Activated B cell treated with CpG ODN at 0.5 μM for 24 hours (primary cell): ENCODE data around the gene TBC1D22A. TPM values are rescaled to one million over a fixed set of nuclear protein-coding genes. Genes with fewer than 3 reads are reported as not detected.

Source experiments
- ATAC-seq: fragments of 200-7000 bp; cut with Tn5 transposase; one replicate; pipeline ENCODE4 v1.10.0; 2021; ENCODE audit warnings: low read depth, mild to moderate bottlenecking, moderate library complexity
- CTCF ChIA-PET: fragments of 350-600 bp; sonication (Branson Sonifier 250); formaldehyde crosslinking; loops from one replicate; lab custom pipeline; 2021; ENCODE audit warnings: antibody characterized with exemption; lab: Charles Lee
- POLR2A ChIA-PET: fragments of 350-600 bp; sonication (Branson Sonifier 250); formaldehyde crosslinking; loops from one replicate; lab custom pipeline; 2021; ENCODE audit warnings: antibody characterized with exemption; lab: Charles Lee
- DNase-seq: peaks from one replicate; pipeline ENCODE4 v3.0.0; 2022
- H3K27ac Mint-ChIP-seq: one replicate; pipeline ENCODE4 v1.8.0; 2020; ENCODE audit warnings: mixed read lengths
- H3K27me3 Mint-ChIP-seq: one replicate; pipeline ENCODE4 v1.8.0; 2021; ENCODE audit warnings: mixed read lengths
- H3K36me3 Mint-ChIP-seq: one replicate; pipeline ENCODE4 v1.8.0; 2021; ENCODE audit warnings: low read depth, mixed read lengths
- H3K4me1 Mint-ChIP-seq: one replicate; pipeline ENCODE4 v1.8.0; 2021; ENCODE audit warnings: mixed read lengths
- H3K4me3 Mint-ChIP-seq: one replicate; pipeline ENCODE4 v1.8.0; 2020; ENCODE audit warnings: mild to moderate bottlenecking, mixed read lengths
- H3K9me3 Mint-ChIP-seq: one replicate; pipeline ENCODE4 v1.8.0; 2020; ENCODE audit warnings: mixed read lengths
- intact Hi-C: fragments of 100-400 bp; cut with micrococcal nuclease; formaldehyde crosslinking; loops from one replicate; pipeline ENCODE4 v1.15.1; 2024
- total RNA-seq: library from RNA; stranded (reverse); gene quantifications from 2 replicates; pipeline ENCODE4 v1.2.3, GENCODE V29; 2022
- TF ChIP-seq, protein P1 (sequence below): fragments of 200-600 bp; IDR thresholded peaks from one replicate; pipeline ENCODE4 v1.8.0; 2022; ENCODE audit warnings: antibody characterized with exemption, mild to moderate bottlenecking

TBC1D22A gene
- total RNA-seq, 1 donor from 2014 or later = 85.9 TPM

DNA sequence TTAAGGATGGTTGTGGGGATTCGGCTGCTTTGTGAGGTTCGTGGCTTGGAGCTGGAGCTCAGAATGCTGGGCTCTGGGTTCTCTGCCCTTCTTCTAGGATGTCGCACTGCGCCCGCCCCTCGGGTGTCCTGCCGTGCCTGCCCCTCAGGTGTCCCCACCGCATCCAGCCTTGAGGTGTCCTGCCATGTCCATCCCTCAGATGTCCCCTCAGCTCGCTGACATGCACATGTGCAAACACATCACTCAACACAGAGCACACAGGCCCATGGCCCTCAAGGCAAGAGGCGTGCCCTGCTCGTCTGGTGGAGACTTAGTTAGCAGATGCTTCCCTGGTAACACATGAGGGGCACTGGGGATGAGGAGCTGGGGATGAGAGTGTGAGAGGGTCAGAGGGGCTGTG lies 359.3 kb downstream of the TBC1D22A start:
- H3K27ac Mint-ChIP-seq = no peak overlapping the region

DNA sequence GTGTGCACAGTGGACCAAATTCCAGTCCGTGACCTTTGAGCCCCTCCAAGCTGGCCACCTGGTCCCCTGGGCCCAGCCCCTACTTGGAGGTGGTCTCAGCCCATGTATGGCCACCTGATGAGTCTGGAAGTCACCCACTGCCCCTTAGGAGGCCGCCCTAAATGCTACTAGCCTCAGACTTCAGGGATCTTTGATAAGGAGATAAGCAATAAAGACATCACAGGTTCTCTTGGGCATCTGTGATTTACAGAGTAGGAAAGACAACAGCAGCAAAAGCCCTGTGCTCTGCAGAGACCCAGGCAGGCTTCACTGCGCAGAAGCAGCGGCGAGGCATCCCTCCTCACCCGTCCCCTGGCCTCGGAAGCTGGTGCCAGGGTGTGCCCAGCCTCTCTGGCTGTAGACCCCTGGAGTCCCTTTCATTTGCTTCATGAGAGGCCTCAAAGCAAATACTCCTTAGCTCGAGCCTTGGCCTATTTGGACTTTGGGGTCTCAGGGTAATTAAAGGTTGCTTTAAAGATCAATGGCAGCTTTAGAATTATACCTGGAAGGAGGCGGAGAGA lies 360.1 kb downstream of the TBC1D22A start:
- peaks cover 34% of the 10 kb centered on the region for H3K36me3 Mint-ChIP-seq
- POLR2A ChIA-PET = no interaction called here
- CTCF ChIA-PET = no interaction called here
- no peak overlapping the region for H3K4me3 Mint-ChIP-seq
- intact Hi-C loops = no loop called here
- H3K9me3 Mint-ChIP-seq = no peaks in the 10 kb centered on the region
- ATAC-seq = no peak
- H3K27me3 Mint-ChIP-seq = no peaks in the 10 kb centered on the region
- TF ChIP-seq, protein P1, sequence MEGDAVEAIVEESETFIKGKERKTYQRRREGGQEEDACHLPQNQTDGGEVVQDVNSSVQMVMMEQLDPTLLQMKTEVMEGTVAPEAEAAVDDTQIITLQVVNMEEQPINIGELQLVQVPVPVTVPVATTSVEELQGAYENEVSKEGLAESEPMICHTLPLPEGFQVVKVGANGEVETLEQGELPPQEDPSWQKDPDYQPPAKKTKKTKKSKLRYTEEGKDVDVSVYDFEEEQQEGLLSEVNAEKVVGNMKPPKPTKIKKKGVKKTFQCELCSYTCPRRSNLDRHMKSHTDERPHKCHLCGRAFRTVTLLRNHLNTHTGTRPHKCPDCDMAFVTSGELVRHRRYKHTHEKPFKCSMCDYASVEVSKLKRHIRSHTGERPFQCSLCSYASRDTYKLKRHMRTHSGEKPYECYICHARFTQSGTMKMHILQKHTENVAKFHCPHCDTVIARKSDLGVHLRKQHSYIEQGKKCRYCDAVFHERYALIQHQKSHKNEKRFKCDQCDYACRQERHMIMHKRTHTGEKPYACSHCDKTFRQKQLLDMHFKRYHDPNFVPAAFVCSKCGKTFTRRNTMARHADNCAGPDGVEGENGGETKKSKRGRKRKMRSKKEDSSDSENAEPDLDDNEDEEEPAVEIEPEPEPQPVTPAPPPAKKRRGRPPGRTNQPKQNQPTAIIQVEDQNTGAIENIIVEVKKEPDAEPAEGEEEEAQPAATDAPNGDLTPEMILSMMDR = no peak
- no peak for DNase-seq
- peaks cover 4% of the 10 kb centered on the region for H3K4me1 Mint-ChIP-seq
- H3K27ac Mint-ChIP-seq = no peak overlapping the region

More for the DNA sequence above, 359.3 kb downstream of the TBC1D22A start:
- Mint-ChIP-seq H3K4me3 (no peak overlapping the region), H3K9me3 (no peaks in the 10 kb centered on the region), H3K36me3 (peaks cover 37% of the 10 kb centered on the region), H3K4me1 (peaks cover 3% of the 10 kb centered on the region), H3K27me3 (no peaks in the 10 kb centered on the region)
- DNase-seq (no peak), ATAC-seq (no peak)
- TF ChIP-seq, protein P1 = no peak
- ChIA-PET POLR2A (no interaction called here), CTCF (no interaction called here)
- intact Hi-C loops = no loop called here

DNA sequence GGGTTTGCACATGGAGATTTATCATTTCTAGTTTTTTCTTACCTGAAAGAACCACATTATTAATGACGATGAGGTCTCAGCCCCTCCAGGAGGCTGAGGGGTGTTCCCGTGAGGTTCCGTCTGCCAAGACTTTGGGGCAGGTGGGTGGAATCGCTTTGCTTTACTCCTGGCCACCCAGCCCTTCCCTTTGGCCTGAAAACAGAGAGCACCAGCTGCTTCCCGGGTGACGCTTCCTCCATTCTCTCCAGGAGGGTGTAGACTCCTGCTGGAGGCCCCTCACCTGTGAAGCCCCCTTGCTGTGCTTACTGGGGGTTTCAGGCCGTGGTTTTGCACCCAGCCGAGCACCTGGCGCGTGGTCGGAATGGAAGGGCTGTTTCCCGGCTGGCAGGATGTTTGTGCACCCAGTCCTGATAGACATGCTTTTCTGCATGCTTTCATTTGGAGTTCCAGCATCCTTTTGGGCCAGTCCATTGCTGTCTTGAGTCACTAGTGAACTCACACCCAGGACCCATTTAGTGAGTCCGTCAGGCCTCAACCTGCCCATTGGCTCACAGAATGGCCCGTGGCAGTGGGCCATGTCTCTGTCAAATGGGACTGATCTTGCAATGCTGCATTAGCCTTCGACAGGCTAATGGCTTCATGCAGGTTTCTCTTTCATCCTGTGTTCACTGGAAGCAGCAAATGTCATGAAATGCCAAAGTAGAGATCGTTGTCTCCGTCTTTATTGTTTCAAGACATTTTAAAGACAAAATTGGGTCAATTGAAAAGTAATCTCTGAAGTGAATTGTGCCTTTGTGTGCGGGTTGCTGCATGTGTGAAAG lies 360.8 kb downstream of the TBC1D22A start:
- POLR2A ChIA-PET = no interaction called here
- no peak for DNase-seq

GRCh38 chr22:47123827-47124442 lies 361.5 kb downstream of the TBC1D22A start:
- Mint-ChIP-seq H3K9me3 (no peaks in the 10 kb centered on the region), H3K4me1 (peaks cover 6% of the 10 kb centered on the region), H3K36me3 (peaks cover 38% of the 10 kb centered on the region), H3K27me3 (no peaks in the 10 kb centered on the region), H3K4me3 (no peak overlapping the region), H3K27ac (peak overlapping the region; percentile 2)
- no peak for DNase-seq
- TF ChIP-seq, protein P1 = no peak
- POLR2A ChIA-PET = no interaction called here
- ATAC-seq = no peak
- intact Hi-C loops = no loop called here
- CTCF ChIA-PET = no interaction called here

More for the DNA sequence above, 360.8 kb downstream of the TBC1D22A start:
- H3K4me1 Mint-ChIP-seq = peaks cover 4% of the 10 kb centered on the region
- H3K36me3 Mint-ChIP-seq = peaks cover 34% of the 10 kb centered on the region
- CTCF ChIA-PET = no interaction called here
- H3K27me3 Mint-ChIP-seq = no peaks in the 10 kb centered on the region
- intact Hi-C loops = no loop called here
- ATAC-seq = no peak
- TF ChIP-seq, protein P1 = no peak
- H3K27ac Mint-ChIP-seq = peak overlapping the region; percentile 2
- no peaks in the 10 kb centered on the region for H3K9me3 Mint-ChIP-seq
- H3K4me3 Mint-ChIP-seq = no peak overlapping the region

- H3K27me3 Mint-ChIP-seq = no peaks in the 10 kb centered on the region
- TF ChIP-seq, protein P1 = no peak
- DNase-seq (no peak), ATAC-seq (no peak)
- no peak overlapping the region for H3K27ac Mint-ChIP-seq
- H3K9me3 Mint-ChIP-seq = no peaks in the 10 kb centered on the region
- peaks cover 6% of the 10 kb centered on the region for H3K4me1 Mint-ChIP-seq
- ChIA-PET POLR2A (no interaction called here), CTCF (no interaction called here)
- no peak overlapping the region for H3K4me3 Mint-ChIP-seq
- H3K36me3 Mint-ChIP-seq = peaks cover 36% of the 10 kb centered on the region
- intact Hi-C loops = no loop called here
Observed at GRCh38 chr22:47124451-47124881, 362.0 kb downstream of the TBC1D22A start.
